ENCODE measurements around the gene ACTR5. TPM values are rescaled to one million over a fixed set of nuclear protein-coding genes. Genes with fewer than 3 reads are reported as not detected.

ACTR5 gene
- total and polyA plus RNA-seq, 2 donors (not counting 3 experiments of a cell fraction or from before 2014, with no cell fraction given), result 8.8 to 11.3 TPM

DNA sequence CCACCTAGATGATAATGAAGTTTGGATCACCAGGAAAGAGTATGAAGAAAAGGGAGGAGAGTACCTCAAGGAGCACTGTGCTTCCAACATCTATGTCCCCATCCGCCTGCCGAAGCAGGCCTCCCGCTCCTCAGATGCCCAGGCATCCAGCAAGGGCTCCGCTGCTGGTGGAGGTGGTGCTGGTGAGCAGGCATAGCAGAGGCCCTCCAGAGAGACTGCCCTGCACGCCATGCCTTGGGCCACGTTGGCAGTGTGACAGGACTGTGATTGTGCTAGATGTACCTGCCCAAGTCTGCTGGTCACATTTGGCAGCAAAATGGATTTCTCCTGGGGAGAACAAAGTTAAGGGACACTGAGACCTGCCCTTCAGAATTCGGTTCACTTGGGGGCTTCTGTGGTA is 23.4 kb downstream of the ACTR5 start:
- DNase-seq (ENCODE audit: low read depth, low spot score), result no peak
- POLR2A ChIA-PET, result no interaction called here
- Histone ChIP-seq H3K36me3 (ENCODE audit: control insufficient read depth in 2 of 2, extremely low read depth in 1 of 2, insufficient read depth in 2 of 2, low read length in 2 of 2) (peaks cover 3 to 22% of the 10 kb centered on the region in 2 experiments), H3K9me1 (replicated peaks; ENCODE audit: control insufficient read depth, extremely low read depth, insufficient read depth, low read length) (no peaks in the 10 kb centered on the region), H3K27me3 (ENCODE audit: control insufficient read depth in 2 of 2, insufficient read depth in 2 of 2, low read length in 2 of 2) (no peaks in the 10 kb centered on the region), H3K4me2 (ENCODE audit: insufficient read depth, low read length) (no peak overlapping the region), H3K4me1 (ENCODE audit: control insufficient read depth, extremely low read depth, insufficient read depth, low read length) (no peaks in the 10 kb centered on the region), H3K9me3 (replicated peaks; ENCODE audit: control insufficient read depth, insufficient read depth, low read length) (no peaks in the 10 kb centered on the region), H3K4me3 (replicated peaks in 1 of 3; ENCODE audit: insufficient read depth in 1 of 3, low read depth in 1 of 3, low read length in 3 of 3) (no peak overlapping the region), H2AFZ (ENCODE audit: low read depth, low read length) (no peak overlapping the region), H3K27ac (ENCODE audit: insufficient read depth, low read depth, low read length) (no peak overlapping the region), H3K9ac (replicated peaks; ENCODE audit: extremely low read depth, insufficient read depth, low read length) (no peak overlapping the region), H3K79me2 (ENCODE audit: control insufficient read depth, insufficient read depth, low read length) (no peaks in the 10 kb centered on the region), H4K20me1 (replicated peaks; ENCODE audit: control insufficient read depth, extremely low read depth, insufficient read depth, low read length) (no peaks in the 10 kb centered on the region)
- TF ChIP-seq GATA2 (IDR thresholded peaks at IDR 0.05; ENCODE audit: insufficient read depth, insufficient read length, low read depth, low read length), result no peak
- TF ChIP-seq, protein P1, sequence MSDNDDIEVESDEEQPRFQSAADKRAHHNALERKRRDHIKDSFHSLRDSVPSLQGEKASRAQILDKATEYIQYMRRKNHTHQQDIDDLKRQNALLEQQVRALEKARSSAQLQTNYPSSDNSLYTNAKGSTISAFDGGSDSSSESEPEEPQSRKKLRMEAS (IDR thresholded peaks at IDR 0.05; ENCODE audit: insufficient read depth, insufficient read length), result no peak
- no peak for TF ChIP-seq FOS (IDR thresholded peaks at IDR 0.05; ENCODE audit: borderline replicate concordance, insufficient read depth, low read length)
- TF ChIP-seq JUN (IDR thresholded peaks at IDR 0.05; ENCODE audit: borderline replicate concordance, insufficient read depth, insufficient read length, low read depth), result no peak
- TF ChIP-seq POLR2A (IDR thresholded peaks at IDR 0.05; ENCODE audit: low read depth, low read length), result no peak
- no peak for TF ChIP-seq MYC (IDR thresholded peaks at IDR 0.05; ENCODE audit: low read depth, low read length)
- TF ChIP-seq EZH2 (IDR thresholded peaks at IDR 0.05; ENCODE audit: borderline replicate concordance, low read depth, low read length, severe bottlenecking), result no peak
- TF ChIP-seq, protein P2, sequence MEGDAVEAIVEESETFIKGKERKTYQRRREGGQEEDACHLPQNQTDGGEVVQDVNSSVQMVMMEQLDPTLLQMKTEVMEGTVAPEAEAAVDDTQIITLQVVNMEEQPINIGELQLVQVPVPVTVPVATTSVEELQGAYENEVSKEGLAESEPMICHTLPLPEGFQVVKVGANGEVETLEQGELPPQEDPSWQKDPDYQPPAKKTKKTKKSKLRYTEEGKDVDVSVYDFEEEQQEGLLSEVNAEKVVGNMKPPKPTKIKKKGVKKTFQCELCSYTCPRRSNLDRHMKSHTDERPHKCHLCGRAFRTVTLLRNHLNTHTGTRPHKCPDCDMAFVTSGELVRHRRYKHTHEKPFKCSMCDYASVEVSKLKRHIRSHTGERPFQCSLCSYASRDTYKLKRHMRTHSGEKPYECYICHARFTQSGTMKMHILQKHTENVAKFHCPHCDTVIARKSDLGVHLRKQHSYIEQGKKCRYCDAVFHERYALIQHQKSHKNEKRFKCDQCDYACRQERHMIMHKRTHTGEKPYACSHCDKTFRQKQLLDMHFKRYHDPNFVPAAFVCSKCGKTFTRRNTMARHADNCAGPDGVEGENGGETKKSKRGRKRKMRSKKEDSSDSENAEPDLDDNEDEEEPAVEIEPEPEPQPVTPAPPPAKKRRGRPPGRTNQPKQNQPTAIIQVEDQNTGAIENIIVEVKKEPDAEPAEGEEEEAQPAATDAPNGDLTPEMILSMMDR (IDR thresholded peaks at IDR 0.05; ENCODE audit: extremely low read depth in 1 of 2, insufficient read depth in 1 of 2, low read depth in 1 of 2, low read length in 2 of 2), result no peak
- TF ChIP-seq POLR2AphosphoS5 (IDR thresholded peaks at IDR 0.05; ENCODE audit: insufficient read depth, low read depth, low read length), result no peak
- FAIRE-seq, result no peak
- CTCF ChIA-PET, result no interaction called here
- intact Hi-C loops (cut with micrococcal nuclease), result no loop called here
- dilution Hi-C loops (cut with MboI; ENCODE audit: extremely low pct_ligation_motif_present, low sequenced_read_pairs), result no loop called here
- BruUV-seq (replicated peaks), result no TSS peak
